ENCODE measurements around the gene TPK1.

DNA sequence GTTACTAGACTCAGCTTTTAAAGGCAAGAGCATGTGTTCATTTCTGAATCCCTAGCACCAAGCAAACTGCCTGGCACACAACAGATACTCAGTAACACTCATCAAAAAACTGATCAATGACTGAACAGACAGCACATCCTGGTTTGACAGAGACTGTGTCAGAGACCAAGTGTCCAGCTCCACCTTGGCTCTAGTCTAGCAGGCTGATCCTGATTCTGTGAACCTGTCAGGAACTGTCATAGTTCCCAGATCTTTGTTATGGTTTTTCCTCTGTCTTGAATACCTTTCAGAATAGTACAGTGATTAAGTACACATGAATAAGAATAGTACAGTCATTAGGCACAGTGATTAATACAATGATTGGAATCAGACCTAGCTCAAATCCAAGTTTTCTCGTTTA, 53.0 kb downstream of the TPK1 start:
- TF ChIP-seq POLR2A (IDR thresholded peaks at IDR 0.05) = no peak
- TF ChIP-seq, protein P1, sequence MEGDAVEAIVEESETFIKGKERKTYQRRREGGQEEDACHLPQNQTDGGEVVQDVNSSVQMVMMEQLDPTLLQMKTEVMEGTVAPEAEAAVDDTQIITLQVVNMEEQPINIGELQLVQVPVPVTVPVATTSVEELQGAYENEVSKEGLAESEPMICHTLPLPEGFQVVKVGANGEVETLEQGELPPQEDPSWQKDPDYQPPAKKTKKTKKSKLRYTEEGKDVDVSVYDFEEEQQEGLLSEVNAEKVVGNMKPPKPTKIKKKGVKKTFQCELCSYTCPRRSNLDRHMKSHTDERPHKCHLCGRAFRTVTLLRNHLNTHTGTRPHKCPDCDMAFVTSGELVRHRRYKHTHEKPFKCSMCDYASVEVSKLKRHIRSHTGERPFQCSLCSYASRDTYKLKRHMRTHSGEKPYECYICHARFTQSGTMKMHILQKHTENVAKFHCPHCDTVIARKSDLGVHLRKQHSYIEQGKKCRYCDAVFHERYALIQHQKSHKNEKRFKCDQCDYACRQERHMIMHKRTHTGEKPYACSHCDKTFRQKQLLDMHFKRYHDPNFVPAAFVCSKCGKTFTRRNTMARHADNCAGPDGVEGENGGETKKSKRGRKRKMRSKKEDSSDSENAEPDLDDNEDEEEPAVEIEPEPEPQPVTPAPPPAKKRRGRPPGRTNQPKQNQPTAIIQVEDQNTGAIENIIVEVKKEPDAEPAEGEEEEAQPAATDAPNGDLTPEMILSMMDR (IDR thresholded peaks at IDR 0.05) = no peak

Measured in right lobe of liver (tissue), 4 donors.